ENCODE data around the gene ZNF670.

ZNF670 gene

GRCh38 chr1:247096544-247096943 is 17.9 kb upstream of the ZNF670 start:
- peaks cover 0 to 6% (median 0%) of the 10 kb centered on the region in 11 experiments; a peak in 2 of 22 replicates for H3K27me3 ChIP-seq
- H3K4me3 ChIP-seq: no peak overlapping the region
- H4K20me1 ChIP-seq: peaks cover 0 to 18% (median 0%) of the 10 kb centered on the region in 11 experiments; a peak in 4 of 22 replicates
- TF ChIP-seq Cebpa-rat (IDR thresholded peaks at IDR 0.05): no peak
- H3K9ac ChIP-seq: no peak overlapping the region
- H3K9me3 ChIP-seq (replicated peaks in 1 of 11): peaks cover 78 to 84% (median 80%) of the 10 kb centered on the region in 11 experiments
- H3K36me3 ChIP-seq: peaks cover 53 to 75% (median 66%) of the 10 kb centered on the region in 11 experiments
- no peak overlapping the region for H3K4me2 ChIP-seq
- no peak overlapping the region for H3K27ac ChIP-seq
- no peaks in the 10 kb centered on the region for H3K4me1 ChIP-seq

- peaks cover 0 to 18% (median 0%) of the 10 kb centered on the region in 11 experiments; a peak in 4 of 22 replicates for H4K20me1 ChIP-seq
- peaks cover 74 to 80% (median 75%) of the 10 kb centered on the region in 11 experiments for H3K9me3 ChIP-seq (replicated peaks in 1 of 11)
- no peak overlapping the region for H3K9ac ChIP-seq
- no peak overlapping the region for H3K27ac ChIP-seq
- no peak overlapping the region for H3K4me2 ChIP-seq
- H3K4me3 ChIP-seq: no peak overlapping the region
- peaks cover 49 to 71% (median 61%) of the 10 kb centered on the region in 11 experiments for H3K36me3 ChIP-seq
- no peaks in the 10 kb centered on the region for H3K4me1 ChIP-seq
- peaks cover 0 to 6% (median 0%) of the 10 kb centered on the region in 11 experiments; a peak in 2 of 22 replicates for H3K27me3 ChIP-seq
- no peak for TF ChIP-seq Cebpa-rat (IDR thresholded peaks at IDR 0.05)
Observed at GRCh38 chr1:247096112-247096511, 17.5 kb upstream of the ZNF670 start.

- no peak overlapping the region for H3K4me2 ChIP-seq
- no peaks in the 10 kb centered on the region for H4K20me1 ChIP-seq
- TF ChIP-seq Cebpa-rat (IDR thresholded peaks at IDR 0.05): no peak
- no peak overlapping the region for H3K9ac ChIP-seq
- peaks cover 17 to 27% (median 21%) of the 10 kb centered on the region in 11 experiments for H3K9me3 ChIP-seq (replicated peaks in 1 of 11)
- H3K4me3 ChIP-seq: no peak overlapping the region
- no peaks in the 10 kb centered on the region; a peak in 1 of 20 replicates for H3K4me1 ChIP-seq
- H3K36me3 ChIP-seq: peaks cover 0 to 14% (median 6%) of the 10 kb centered on the region in 11 experiments; a peak in 10 of 22 replicates
- H3K27me3 ChIP-seq: no peaks in the 10 kb centered on the region
- no peak overlapping the region for H3K27ac ChIP-seq
Observed at GRCh38 chr1:247090455-247090854, 11.8 kb upstream of the ZNF670 start.

- no peaks in the 10 kb centered on the region for H3K27me3 ChIP-seq
- H3K4me3 ChIP-seq: no peak overlapping the region
- H3K27ac ChIP-seq: no peak overlapping the region
- TF ChIP-seq Cebpa-rat (IDR thresholded peaks at IDR 0.05): no peak
- no peak overlapping the region for H3K9ac ChIP-seq
- peaks cover 11 to 27% (median 22%) of the 10 kb centered on the region in 11 experiments for H3K9me3 ChIP-seq (replicated peaks in 1 of 11)
- H3K4me2 ChIP-seq: no peak overlapping the region
- no peaks in the 10 kb centered on the region; a peak in 1 of 20 replicates for H3K4me1 ChIP-seq
- H3K36me3 ChIP-seq: peaks cover 0 to 11% (median 4%) of the 10 kb centered on the region in 11 experiments; a peak in 8 of 22 replicates
- H4K20me1 ChIP-seq: no peaks in the 10 kb centered on the region
Observed at GRCh38 chr1:247089616-247090375, 11.2 kb upstream of the ZNF670 start.

- no peaks in the 10 kb centered on the region for H4K20me1 ChIP-seq
- TF ChIP-seq Cebpa-rat (IDR thresholded peaks at IDR 0.05): no peak
- H3K4me1 ChIP-seq: no peaks in the 10 kb centered on the region; a peak in 1 of 20 replicates
- H3K4me3 ChIP-seq: no peak overlapping the region
- H3K4me2 ChIP-seq: no peak overlapping the region
- peaks cover 0 to 3% (median 0%) of the 10 kb centered on the region in 11 experiments; a peak in 4 of 22 replicates for H3K36me3 ChIP-seq
- peaks cover 5 to 25% (median 19%) of the 10 kb centered on the region in 11 experiments for H3K9me3 ChIP-seq (replicated peaks in 1 of 11)
- no peaks in the 10 kb centered on the region for H3K27me3 ChIP-seq
- no peak overlapping the region for H3K9ac ChIP-seq
- no peak overlapping the region for H3K27ac ChIP-seq
Observed at GRCh38 chr1:247088967-247089366, 10.4 kb upstream of the ZNF670 start.

GRCh38 chr1:247087256-247087655 is 8.6 kb upstream of the ZNF670 start:
- no peak overlapping the region for H3K4me3 ChIP-seq
- H3K9ac ChIP-seq: no peak overlapping the region
- no peaks in the 10 kb centered on the region for H4K20me1 ChIP-seq
- H3K4me2 ChIP-seq: no peak overlapping the region
- no peaks in the 10 kb centered on the region for H3K27me3 ChIP-seq
- no peak for TF ChIP-seq Cebpa-rat (IDR thresholded peaks at IDR 0.05)
- no peaks in the 10 kb centered on the region; a peak in 1 of 20 replicates for H3K4me1 ChIP-seq
- peaks cover 19 to 35% (median 29%) of the 10 kb centered on the region in 11 experiments for H3K9me3 ChIP-seq (replicated peaks in 1 of 11)
- H3K36me3 ChIP-seq: no peaks in the 10 kb centered on the region; a peak in 1 of 22 replicates
- H3K27ac ChIP-seq: no peak overlapping the region

- Histone ChIP-seq H3K9ac (no peak overlapping the region), H3K27ac (no peak overlapping the region), H3K4me2 (no peak overlapping the region), H3K9me3 (replicated peaks in 1 of 11) (peaks cover 22 to 50% (median 34%) of the 10 kb centered on the region in 11 experiments), H3K4me3 (no peak overlapping the region), H4K20me1 (no peaks in the 10 kb centered on the region), H3K36me3 (no peaks in the 10 kb centered on the region; a peak in 1 of 22 replicates), H3K27me3 (no peaks in the 10 kb centered on the region), H3K4me1 (peaks cover 1 to 6% (median 3%) of the 10 kb centered on the region in 10 experiments; a peak in 11 of 20 replicates)
- TF ChIP-seq Cebpa-rat (IDR thresholded peaks at IDR 0.05): no peak
Observed at GRCh38 chr1:247085310-247085709, 6.7 kb upstream of the ZNF670 start.

GRCh38 chr1:247084771-247085170 is 6.2 kb upstream of the ZNF670 start:
- no peak for TF ChIP-seq Cebpa-rat (IDR thresholded peaks at IDR 0.05)
- no peak overlapping the region for H3K4me2 ChIP-seq
- H3K9ac ChIP-seq: no peak overlapping the region

GRCh38 chr1:247079141-247079874 is 697 bp upstream of the ZNF670 start:
- Histone ChIP-seq H3K4me2 (peak overlapping the region; percentile 83 to 95 (median 91)), H3K9ac (peak overlapping the region; percentile 22 to 95 (median 92); a peak in 20 of 22 replicates), H3K27me3 (no peaks in the 10 kb centered on the region), H4K20me1 (no peaks in the 10 kb centered on the region; a peak in 2 of 22 replicates), H3K36me3 (peaks cover 17 to 29% (median 28%) of the 10 kb centered on the region in 11 experiments), H3K4me1 (peaks cover 22 to 33% (median 29%) of the 10 kb centered on the region in 10 experiments), H3K27ac (peak overlapping the region in 9 of 11 experiments; percentile 91 to 96 (median 92); a peak in 18 of 22 replicates), H3K4me3 (peak overlapping the region; percentile 84 to 99 (median 92)), H3K9me3 (replicated peaks in 1 of 11) (peaks cover 37 to 64% (median 55%) of the 10 kb centered on the region in 11 experiments)
- TF ChIP-seq Cebpa-rat (IDR thresholded peaks at IDR 0.05): no peak

More at GRCh38 chr1:247084771-247085170, 6.2 kb upstream of the ZNF670 start:
- Histone ChIP-seq H3K27me3 (no peaks in the 10 kb centered on the region), H3K9me3 (replicated peaks in 1 of 11) (peaks cover 22 to 53% (median 35%) of the 10 kb centered on the region in 11 experiments), H3K27ac (no peak overlapping the region), H3K4me1 (peaks cover 5 to 11% (median 7%) of the 10 kb centered on the region in 10 experiments; a peak in 19 of 20 replicates), H3K4me3 (no peak overlapping the region), H3K36me3 (no peaks in the 10 kb centered on the region; a peak in 1 of 22 replicates), H4K20me1 (no peaks in the 10 kb centered on the region)

All from BLaER1 treated with 17β-estradiol and CSF1 and Interleukin-3, amounts not matched to agents 10 nM and 100 nM (cell line).